Liver (tissue), 2 donors: ENCODE measurements around the gene AMPD1.

Experiments
- TF ChIP-seq, protein P1 (sequence below): fragments of 150-350 bp; IDR thresholded peaks from 2 replicates; pipeline ENCODE4 v1.5.1; 2017; ENCODE audit warnings: improper control_type of control experiment, low read depth, low read length; ENCODE audit not compliant: missing input control
- TF ChIP-seq, protein P2 (sequence below): IDR thresholded peaks from 2 replicates; pipeline ENCODE4 v1.6.1; 2016; ENCODE audit warnings: antibody characterized with exemption, mild to moderate bottlenecking
- donor health status: healthy.

DNA sequence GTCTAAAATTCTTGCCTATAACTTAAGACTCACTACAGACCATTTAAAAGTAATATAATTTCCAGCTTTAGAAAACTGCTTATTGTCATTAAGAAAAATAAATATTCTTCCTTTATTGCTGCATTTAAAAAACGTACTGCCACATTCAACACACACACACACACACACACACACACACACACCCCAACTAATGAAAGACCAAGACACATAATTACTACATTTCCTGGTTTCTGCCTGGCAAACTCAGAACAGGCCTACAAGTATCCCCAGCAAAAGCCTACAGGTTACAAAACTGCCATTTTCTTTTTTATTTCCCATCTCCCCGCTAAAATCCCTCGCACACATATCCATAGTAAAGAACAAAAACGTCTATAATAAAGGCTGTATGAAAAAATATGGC is 27.0 kb downstream of the AMPD1 start:
- TF ChIP-seq, protein P1, sequence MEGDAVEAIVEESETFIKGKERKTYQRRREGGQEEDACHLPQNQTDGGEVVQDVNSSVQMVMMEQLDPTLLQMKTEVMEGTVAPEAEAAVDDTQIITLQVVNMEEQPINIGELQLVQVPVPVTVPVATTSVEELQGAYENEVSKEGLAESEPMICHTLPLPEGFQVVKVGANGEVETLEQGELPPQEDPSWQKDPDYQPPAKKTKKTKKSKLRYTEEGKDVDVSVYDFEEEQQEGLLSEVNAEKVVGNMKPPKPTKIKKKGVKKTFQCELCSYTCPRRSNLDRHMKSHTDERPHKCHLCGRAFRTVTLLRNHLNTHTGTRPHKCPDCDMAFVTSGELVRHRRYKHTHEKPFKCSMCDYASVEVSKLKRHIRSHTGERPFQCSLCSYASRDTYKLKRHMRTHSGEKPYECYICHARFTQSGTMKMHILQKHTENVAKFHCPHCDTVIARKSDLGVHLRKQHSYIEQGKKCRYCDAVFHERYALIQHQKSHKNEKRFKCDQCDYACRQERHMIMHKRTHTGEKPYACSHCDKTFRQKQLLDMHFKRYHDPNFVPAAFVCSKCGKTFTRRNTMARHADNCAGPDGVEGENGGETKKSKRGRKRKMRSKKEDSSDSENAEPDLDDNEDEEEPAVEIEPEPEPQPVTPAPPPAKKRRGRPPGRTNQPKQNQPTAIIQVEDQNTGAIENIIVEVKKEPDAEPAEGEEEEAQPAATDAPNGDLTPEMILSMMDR: no peak
- TF ChIP-seq, protein P2, sequence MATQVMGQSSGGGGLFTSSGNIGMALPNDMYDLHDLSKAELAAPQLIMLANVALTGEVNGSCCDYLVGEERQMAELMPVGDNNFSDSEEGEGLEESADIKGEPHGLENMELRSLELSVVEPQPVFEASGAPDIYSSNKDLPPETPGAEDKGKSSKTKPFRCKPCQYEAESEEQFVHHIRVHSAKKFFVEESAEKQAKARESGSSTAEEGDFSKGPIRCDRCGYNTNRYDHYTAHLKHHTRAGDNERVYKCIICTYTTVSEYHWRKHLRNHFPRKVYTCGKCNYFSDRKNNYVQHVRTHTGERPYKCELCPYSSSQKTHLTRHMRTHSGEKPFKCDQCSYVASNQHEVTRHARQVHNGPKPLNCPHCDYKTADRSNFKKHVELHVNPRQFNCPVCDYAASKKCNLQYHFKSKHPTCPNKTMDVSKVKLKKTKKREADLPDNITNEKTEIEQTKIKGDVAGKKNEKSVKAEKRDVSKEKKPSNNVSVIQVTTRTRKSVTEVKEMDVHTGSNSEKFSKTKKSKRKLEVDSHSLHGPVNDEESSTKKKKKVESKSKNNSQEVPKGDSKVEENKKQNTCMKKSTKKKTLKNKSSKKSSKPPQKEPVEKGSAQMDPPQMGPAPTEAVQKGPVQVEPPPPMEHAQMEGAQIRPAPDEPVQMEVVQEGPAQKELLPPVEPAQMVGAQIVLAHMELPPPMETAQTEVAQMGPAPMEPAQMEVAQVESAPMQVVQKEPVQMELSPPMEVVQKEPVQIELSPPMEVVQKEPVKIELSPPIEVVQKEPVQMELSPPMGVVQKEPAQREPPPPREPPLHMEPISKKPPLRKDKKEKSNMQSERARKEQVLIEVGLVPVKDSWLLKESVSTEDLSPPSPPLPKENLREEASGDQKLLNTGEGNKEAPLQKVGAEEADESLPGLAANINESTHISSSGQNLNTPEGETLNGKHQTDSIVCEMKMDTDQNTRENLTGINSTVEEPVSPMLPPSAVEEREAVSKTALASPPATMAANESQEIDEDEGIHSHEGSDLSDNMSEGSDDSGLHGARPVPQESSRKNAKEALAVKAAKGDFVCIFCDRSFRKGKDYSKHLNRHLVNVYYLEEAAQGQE: no peak
